ENCODE data around the gene TLCD1. TPM values are rescaled to one million over a fixed set of nuclear protein-coding genes. Genes with fewer than 3 reads are reported as not detected.

The TLCD1 gene
- total RNA-seq, 2 donors from 2014 or later, result 4.4 to 10.2 TPM

GRCh38 chr17:28688481-28688880, 37.6 kb downstream of the TLCD1 start:
- Mint-ChIP-seq H3K36me3 (peaks cover 30 to 44% of the 10 kb centered on the region in 2 donors), H3K27ac (peak overlapping the region in 1 of 2 donors; percentile 67), H3K9me3 (no peaks in the 10 kb centered on the region)
- ATAC-seq (no peak), DNase-seq (ENCODE audit: low spot score in 2 of 2) (no peak)

- Mint-ChIP-seq H3K27ac (peak overlapping the region in 1 of 2 donors; percentile 56), H3K36me3 (peaks cover 43 to 50% of the 10 kb centered on the region in 2 donors), H3K9me3 (no peaks in the 10 kb centered on the region)
- DNase-seq (ENCODE audit: low spot score in 2 of 2) (no peak), ATAC-seq (no peak)
These were observed 39.7 kb downstream of the TLCD1 start for GRCh38 chr17:28686296-28686695.

GRCh38 chr17:28685366-28685765, 40.7 kb downstream of the TLCD1 start:
- no peaks in the 10 kb centered on the region for H3K9me3 Mint-ChIP-seq
- peaks cover 42 to 43% of the 10 kb centered on the region in 2 donors for H3K36me3 Mint-ChIP-seq
- peak overlapping the region in 1 of 2 donors; percentile 22 for H3K27ac Mint-ChIP-seq
- no peak for ATAC-seq
- DNase-seq (ENCODE audit: low spot score in 2 of 2), result no peak

- H3K27ac Mint-ChIP-seq, result peak overlapping the region in 1 of 2 donors; percentile 13
- DNase-seq (ENCODE audit: low spot score in 2 of 2) (no peak), ATAC-seq (no peak)
- peaks cover 38 to 43% of the 10 kb centered on the region in 2 donors for H3K36me3 Mint-ChIP-seq
- no peaks in the 10 kb centered on the region for H3K9me3 Mint-ChIP-seq
These were observed 41.1 kb downstream of the TLCD1 start for GRCh38 chr17:28684963-28685362.

GRCh38 chr17:28682655-28683054, 43.4 kb downstream of the TLCD1 start:
- no peaks in the 10 kb centered on the region for H3K9me3 Mint-ChIP-seq
- no peak for ATAC-seq
- H3K27ac Mint-ChIP-seq, result no peak overlapping the region
- DNase-seq (ENCODE audit: low spot score in 2 of 2), result no peak
- H3K36me3 Mint-ChIP-seq, result peaks cover 18 to 35% of the 10 kb centered on the region in 2 donors

GRCh38 chr17:28675980-28676379, 50.1 kb downstream of the TLCD1 start:
- Mint-ChIP-seq H3K9me3 (no peaks in the 10 kb centered on the region), H3K27ac (no peak overlapping the region), H3K36me3 (peaks cover 16 to 20% of the 10 kb centered on the region in 2 donors)
- ATAC-seq (peak in 1 of 2 donors; percentile 39), DNase-seq (ENCODE audit: low spot score in 2 of 2) (peak in 1 of 2 donors; percentile 11)

- ATAC-seq, result no peak
- Mint-ChIP-seq H3K9me3 (no peaks in the 10 kb centered on the region), H3K36me3 (peaks cover 19 to 20% of the 10 kb centered on the region in 2 donors), H3K27ac (no peak overlapping the region)
- DNase-seq (ENCODE audit: low spot score in 2 of 2), result no peak
These were observed 50.5 kb downstream of the TLCD1 start for GRCh38 chr17:28675490-28675889.

Other genes with a start within 250 kb of the TLCD1 start
- not detected for gene FOXN1, start 219.9 kb downstream of the TLCD1 start, total RNA-seq
- gene UNC119, start 173.6 kb downstream of the TLCD1 start, total RNA-seq, result 10 to 100 TPM; 53.0 to 56.6 TPM
- gene PIGS, start 154.7 kb downstream of the TLCD1 start, total RNA-seq, result 10 to 100 TPM; 39.6 to 44.1 TPM
- gene ALDOC, start 149.3 kb downstream of the TLCD1 start, total RNA-seq, result 100 to 1,000 TPM in 1 of 2 donors, 10 to 100 TPM in 1; 41.6 to 220 TPM
- gene SPAG5, start 127.2 kb downstream of the TLCD1 start, total RNA-seq, result 100 to 1,000 TPM; 150 to 326 TPM
- gene RSKR, start 112.0 kb downstream of the TLCD1 start, total RNA-seq, result 10 to 100 TPM; 29.7 to 32.2 TPM
- gene BLTP2, start 81.1 kb downstream of the TLCD1 start, total RNA-seq, result 100 to 1,000 TPM; 155 to 156 TPM
- gene SDF2, start 64.3 kb downstream of the TLCD1 start, total RNA-seq, result 10 to 100 TPM; 43.5 to 46.2 TPM
- gene SUPT6H, start 64.0 kb downstream of the TLCD1 start, total RNA-seq, result 10 to 100 TPM; 70.0 to 91.8 TPM
- gene PROCA1, start 14.3 kb downstream of the TLCD1 start, total RNA-seq, result 1 to 10 TPM; 5.7 to 6.4 TPM
- gene RAB34, start 8.4 kb downstream of the TLCD1 start, total RNA-seq, result 10 to 100 TPM; 20.5 to 46.4 TPM
- gene RPL23A, start 6.2 kb downstream of the TLCD1 start, total RNA-seq, result 1,000 to 10,000 TPM; 2,221 to 2,736 TPM
- 1 to 10 TPM; 5.3 to 6.4 TPM for gene NEK8, start 2.6 kb upstream of the TLCD1 start, total RNA-seq
- gene TRAF4, start 17.8 kb upstream of the TLCD1 start, total RNA-seq, result 100 to 1,000 TPM in 1 of 2 donors, 10 to 100 TPM in 1; 88.3 to 168 TPM
- gene FAM222B, start 116.6 kb upstream of the TLCD1 start, total RNA-seq, result 10 to 100 TPM; 15.1 to 24.9 TPM
- 10 to 100 TPM; 33.9 to 74.1 TPM for gene ERAL1, start 128.8 kb upstream of the TLCD1 start, total RNA-seq
- 100 to 1,000 TPM in 1 of 2 donors, 10 to 100 TPM in 1; 44.9 to 102 TPM for gene FLOT2, start 171.5 kb upstream of the TLCD1 start, total RNA-seq
- 10 to 100 TPM; 33.8 to 36.5 TPM for gene DHRS13, start 176.8 kb upstream of the TLCD1 start, total RNA-seq
- 10 to 100 TPM; 46.2 to 71.7 TPM for gene PHF12, start 225.3 kb upstream of the TLCD1 start, total RNA-seq

All from activated naive CD4-positive, alpha-beta T cell treated with anti-CD3 and anti-CD28 coated beads, Interleukin-2, amount 50 U/mL, for 72 hours (primary cell).